ENCODE measurements around the gene SBK1.

- TF ChIP-seq CTCF (IDR thresholded peaks at IDR 0.05) (no peak), EP300 (IDR thresholded peaks at IDR 0.05) (no peak), POLR2A (IDR thresholded peaks at IDR 0.05) (no peak)
These were observed 11.2 kb upstream of the SBK1 start for GRCh38 chr16:28280881-28281836.
